Ishikawa (cell line): Measurements from ENCODE around the gene SOX30.

Experiments
- CEBPB ChIP-seq: IDR thresholded peaks from 2 replicates; pipeline ENCODE4 v1.6.1; 2012
- FOXM1 ChIP-seq: IDR thresholded peaks from 2 replicates; pipeline ENCODE4 v1.6.1; 2012; ENCODE audit warnings: low read depth, borderline replicate concordance
- MAX ChIP-seq: IDR thresholded peaks from 2 replicates; pipeline ENCODE4 v1.6.1; 2012
- RAD21 ChIP-seq: IDR thresholded peaks from 2 replicates; pipeline ENCODE4 v1.6.1; 2012; ENCODE audit warnings: low read depth
- TAF1 ChIP-seq: IDR thresholded peaks from 2 replicates; pipeline ENCODE4 v1.6.1; 2012; ENCODE audit warnings: low read depth, mild to moderate bottlenecking
- TF ChIP-seq, protein P1 (sequence below): IDR thresholded peaks from 2 replicates; pipeline ENCODE4 v1.6.1; 2012; ENCODE audit warnings: low read depth, mild to moderate bottlenecking

DNA sequence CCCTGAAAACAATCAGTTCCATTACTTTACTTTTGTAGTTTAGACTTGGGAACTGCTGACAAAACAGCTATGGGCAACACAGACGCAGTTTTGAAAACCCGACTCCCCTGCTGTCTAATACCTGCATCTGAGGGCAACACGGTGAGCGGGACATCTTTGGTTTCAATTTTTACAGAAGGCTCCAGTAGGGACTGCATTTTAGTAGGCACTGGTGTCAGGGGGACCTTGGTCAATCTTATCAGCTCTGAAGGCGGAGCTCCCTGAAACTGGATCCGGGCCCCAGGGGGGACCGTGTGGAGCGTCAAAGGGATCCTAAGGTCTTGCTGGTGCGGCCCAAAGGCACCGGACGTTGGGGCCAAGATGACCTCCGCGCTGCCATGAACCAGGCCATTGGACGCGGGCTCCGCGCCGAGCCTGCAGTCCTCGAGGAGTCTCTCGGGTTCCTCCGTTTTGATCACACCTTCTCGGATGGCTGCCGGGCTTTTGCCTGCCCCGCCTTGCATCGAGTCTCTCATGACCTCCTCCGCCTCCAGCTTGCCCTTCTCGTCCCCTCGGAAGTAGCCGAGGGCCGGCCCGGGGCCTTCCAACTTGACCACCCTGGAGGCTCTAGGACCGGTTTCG, 1.1 kb downstream of the SOX30 start:
- TF ChIP-seq, protein P1, sequence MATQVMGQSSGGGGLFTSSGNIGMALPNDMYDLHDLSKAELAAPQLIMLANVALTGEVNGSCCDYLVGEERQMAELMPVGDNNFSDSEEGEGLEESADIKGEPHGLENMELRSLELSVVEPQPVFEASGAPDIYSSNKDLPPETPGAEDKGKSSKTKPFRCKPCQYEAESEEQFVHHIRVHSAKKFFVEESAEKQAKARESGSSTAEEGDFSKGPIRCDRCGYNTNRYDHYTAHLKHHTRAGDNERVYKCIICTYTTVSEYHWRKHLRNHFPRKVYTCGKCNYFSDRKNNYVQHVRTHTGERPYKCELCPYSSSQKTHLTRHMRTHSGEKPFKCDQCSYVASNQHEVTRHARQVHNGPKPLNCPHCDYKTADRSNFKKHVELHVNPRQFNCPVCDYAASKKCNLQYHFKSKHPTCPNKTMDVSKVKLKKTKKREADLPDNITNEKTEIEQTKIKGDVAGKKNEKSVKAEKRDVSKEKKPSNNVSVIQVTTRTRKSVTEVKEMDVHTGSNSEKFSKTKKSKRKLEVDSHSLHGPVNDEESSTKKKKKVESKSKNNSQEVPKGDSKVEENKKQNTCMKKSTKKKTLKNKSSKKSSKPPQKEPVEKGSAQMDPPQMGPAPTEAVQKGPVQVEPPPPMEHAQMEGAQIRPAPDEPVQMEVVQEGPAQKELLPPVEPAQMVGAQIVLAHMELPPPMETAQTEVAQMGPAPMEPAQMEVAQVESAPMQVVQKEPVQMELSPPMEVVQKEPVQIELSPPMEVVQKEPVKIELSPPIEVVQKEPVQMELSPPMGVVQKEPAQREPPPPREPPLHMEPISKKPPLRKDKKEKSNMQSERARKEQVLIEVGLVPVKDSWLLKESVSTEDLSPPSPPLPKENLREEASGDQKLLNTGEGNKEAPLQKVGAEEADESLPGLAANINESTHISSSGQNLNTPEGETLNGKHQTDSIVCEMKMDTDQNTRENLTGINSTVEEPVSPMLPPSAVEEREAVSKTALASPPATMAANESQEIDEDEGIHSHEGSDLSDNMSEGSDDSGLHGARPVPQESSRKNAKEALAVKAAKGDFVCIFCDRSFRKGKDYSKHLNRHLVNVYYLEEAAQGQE, result no peak
- TF ChIP-seq MAX (no peak), RAD21 (no peak), CEBPB (no peak), FOXM1 (no peak), TAF1 (no peak)
